CD8-positive, alpha-beta memory T cell (primary cell): ENCODE results near the gene DNAH6. TPM values are rescaled to one million over a fixed set of nuclear protein-coding genes. Genes with fewer than 3 reads are reported as not detected.

ENCODE experiments used
- CTCF ChIA-PET: fragments of 350-600 bp; sonication (Branson Sonifier 250); formaldehyde crosslinking; loops from one replicate; lab custom pipeline; 2021; ENCODE audit warnings: antibody characterized with exemption; lab: Charles Lee
- POLR2A ChIA-PET: fragments of 350-600 bp; sonication (Branson Sonifier 250); formaldehyde crosslinking; loops from one replicate; lab custom pipeline; 2021; ENCODE audit warnings: antibody characterized with exemption; lab: Charles Lee
- DNase-seq, 5 donors: peaks; one replicate each; pipeline versions ENCODE4 v3.0.0 to v3.0.0-alpha.2; 2020 to 2022; ENCODE audit warnings: mixed read lengths in 1 of 5
- H3K27ac ChIP-seq: one replicate; pipeline ENCODE4 v1.7.0; 2013; ENCODE audit warnings: low read depth, mild to moderate bottlenecking, low read length, moderate library complexity
- H3K27me3 ChIP-seq: 2 replicates; pipeline ENCODE4 v1.7.0; 2013; ENCODE audit warnings: low read length, mild to moderate bottlenecking; ENCODE audit not compliant: insufficient read depth, poor library complexity, severe bottlenecking
- H3K36me3 ChIP-seq: 2 replicates; pipeline ENCODE4 v1.7.0; 2013; ENCODE audit warnings: mild to moderate bottlenecking, low read length, moderate library complexity; ENCODE audit not compliant: insufficient read depth
- H3K4me1 ChIP-seq: 2 replicates; pipeline ENCODE4 v1.7.0; 2013; ENCODE audit warnings: mild to moderate bottlenecking, low read length, moderate library complexity; ENCODE audit not compliant: insufficient read depth
- H3K4me3 ChIP-seq: 2 replicates; pipeline ENCODE4 v1.7.0; 2013; ENCODE audit warnings: mild to moderate bottlenecking, low read length
- H3K9me3 ChIP-seq: 2 replicates; pipeline ENCODE4 v1.7.0; 2013; ENCODE audit warnings: mild to moderate bottlenecking, low read length
- H3K27ac Mint-ChIP-seq, 8 donors: one replicate each; pipeline ENCODE4 v1.8.0; 2020 to 2021; ENCODE audit warnings: mixed read lengths in 8 of 8, mild to moderate bottlenecking in 6 of 8, inconsistent platforms in 3 of 8, moderate library complexity in 3 of 8
- H3K27me3 Mint-ChIP-seq, 2 donors: one replicate each; pipeline ENCODE4 v1.8.0; 2020 to 2021; ENCODE audit warnings: mixed read lengths in 2 of 2, mild to moderate bottlenecking in 1 of 2, moderate library complexity in 1 of 2
- H3K36me3 Mint-ChIP-seq, 3 donors: one replicate each; pipeline ENCODE4 v1.8.0; 2020 to 2021; ENCODE audit warnings: mixed read lengths in 3 of 3, inconsistent platforms in 1 of 3, mild to moderate bottlenecking in 1 of 3
- H3K4me1 Mint-ChIP-seq, 3 donors: one replicate each; pipeline ENCODE4 v1.8.0; 2020 to 2021; ENCODE audit warnings: mixed read lengths in 3 of 3, inconsistent platforms in 1 of 3, mild to moderate bottlenecking in 1 of 3
- H3K4me3 Mint-ChIP-seq, 7 donors: one replicate each; pipeline ENCODE4 v1.8.0; 2020 to 2021; ENCODE audit warnings: mixed read lengths in 7 of 7, mild to moderate bottlenecking in 6 of 7, moderate library complexity in 4 of 7, inconsistent platforms in 2 of 7
- H3K9me3 Mint-ChIP-seq, 5 donors: one replicate each; pipeline ENCODE4 v1.8.0; 2020 to 2022; ENCODE audit warnings: mixed read lengths in 5 of 5, mild to moderate bottlenecking in 3 of 5, moderate library complexity in 2 of 5, inconsistent platforms in 1 of 5
- polyA plus RNA-seq: library from polyadenylated mRNA; unstranded; fragments of 300-500 nt; fragmentation: Illumina TruSeq; gene quantifications from one replicate; pipeline ENCODE4 v1.2.3, GENCODE V29; 2021
- total RNA-seq, 2 experiments: library from RNA; stranded (reverse); gene quantifications; one replicate each; pipeline ENCODE4 v1.2.3, GENCODE V29; 2021

DNAH6 gene
- total and polyA plus RNA-seq, 3 experiments from 2014 or later: 0.24 to 0.51 (median 0.39) TPM

- Mint-ChIP-seq H3K4me1 (peaks cover 8 to 38% (median 36%) of the 10 kb centered on the region in 3 donors), H3K9me3 (peaks cover 6 to 13% (median 11%) of the 10 kb centered on the region in 5 donors), H3K27me3 (no peaks in the 10 kb centered on the region), H3K4me3 (no peak overlapping the region), H3K27ac (no peak overlapping the region), H3K36me3 (peaks cover 2 to 23% (median 8%) of the 10 kb centered on the region in 3 donors)
- ChIA-PET POLR2A (no interaction called here), CTCF (no interaction called here)
- Histone ChIP-seq H3K4me1 (no peaks in the 10 kb centered on the region), H3K4me3 (no peak overlapping the region), H3K36me3 (no peaks in the 10 kb centered on the region), H3K27ac (no peak overlapping the region), H3K27me3 (no peaks in the 10 kb centered on the region), H3K9me3 (no peaks in the 10 kb centered on the region)
- DNase-seq: no peak
These were observed 289.1 kb downstream of the DNAH6 start for GRCh38 chr2:84805250-84805958.

GRCh38 chr2:84807063-84807485, 290.8 kb downstream of the DNAH6 start:
- Mint-ChIP-seq H3K4me3 (no peak overlapping the region), H3K36me3 (peaks cover 0 to 15% (median 5%) of the 10 kb centered on the region in 3 donors), H3K27ac (peak overlapping the region in 2 of 8 donors; percentile 28 to 64), H3K27me3 (no peaks in the 10 kb centered on the region), H3K4me1 (peaks cover 4 to 29% (median 26%) of the 10 kb centered on the region in 3 donors), H3K9me3 (peaks cover 2 to 10% (median 7%) of the 10 kb centered on the region in 5 donors)
- Histone ChIP-seq H3K9me3 (no peaks in the 10 kb centered on the region), H3K27ac (no peak overlapping the region), H3K27me3 (no peaks in the 10 kb centered on the region), H3K4me1 (no peaks in the 10 kb centered on the region), H3K4me3 (no peak overlapping the region), H3K36me3 (no peaks in the 10 kb centered on the region)
- ChIA-PET CTCF (interaction anchor here (0.6 to 1.0 kb wide), 2 partner anchors 62 to 66 kb away, joined by 3 read pairs; no protein-coding TSS in a partner anchor), POLR2A (interaction anchor here (0.9 kb wide), 1 partner anchor 65 kb away, joined by 3 read pairs; no protein-coding TSS in a partner anchor)
- no peak for DNase-seq

- H3K27ac Mint-ChIP-seq: no peak overlapping the region
- no peak for DNase-seq
- peaks cover 3 to 33% (median 23%) of the 10 kb centered on the region in 3 donors for H3K4me1 Mint-ChIP-seq
- no peaks in the 10 kb centered on the region for H3K4me1 ChIP-seq
- ChIA-PET CTCF (no interaction called here), POLR2A (no interaction called here)
- H3K9me3 Mint-ChIP-seq: no peaks in the 10 kb centered on the region
- no peak overlapping the region for H3K4me3 ChIP-seq
- H3K36me3 Mint-ChIP-seq: peaks cover 0 to 4% (median 0%) of the 10 kb centered on the region in 3 donors
- no peaks in the 10 kb centered on the region for H3K27me3 ChIP-seq
- H3K4me3 Mint-ChIP-seq: no peak overlapping the region
- H3K9me3 ChIP-seq: no peaks in the 10 kb centered on the region
- H3K27me3 Mint-ChIP-seq: no peaks in the 10 kb centered on the region
- no peak overlapping the region for H3K27ac ChIP-seq
- no peaks in the 10 kb centered on the region for H3K36me3 ChIP-seq
These were observed 292.0 kb downstream of the DNAH6 start for GRCh38 chr2:84808279-84808678.

DNA sequence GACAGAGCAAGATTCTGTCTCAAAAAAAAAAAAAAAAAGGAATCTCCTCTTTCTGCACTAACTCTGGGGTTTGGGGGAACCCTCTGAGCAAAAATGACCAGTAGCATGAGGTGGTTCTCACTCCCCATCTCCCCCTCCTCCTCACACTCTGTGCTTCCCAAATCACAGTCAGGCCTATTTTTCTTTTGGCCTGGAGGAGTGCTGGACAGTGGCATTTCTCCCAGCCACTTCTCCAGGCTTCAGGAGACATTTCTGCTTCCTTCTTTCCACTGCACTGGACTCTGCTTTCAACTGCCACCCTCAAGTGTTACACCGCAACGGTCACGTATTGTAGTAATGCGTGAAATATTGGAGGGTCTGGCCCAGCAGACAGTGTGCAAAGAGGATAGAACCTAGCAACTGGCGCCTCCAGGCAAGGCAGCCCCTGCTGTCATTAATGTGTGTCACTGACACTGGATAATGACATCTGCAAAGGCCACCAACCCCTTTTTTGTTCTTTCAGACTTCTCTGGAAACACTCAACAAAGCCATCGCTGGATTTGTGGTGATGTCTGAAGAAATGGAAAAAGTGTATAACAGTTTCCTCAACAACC, 295.6 kb downstream of the DNAH6 start:
- Mint-ChIP-seq H3K4me1 (peaks cover 18 to 37% (median 26%) of the 10 kb centered on the region in 3 donors), H3K27me3 (no peaks in the 10 kb centered on the region), H3K27ac (no peak overlapping the region), H3K9me3 (no peaks in the 10 kb centered on the region), H3K4me3 (no peak overlapping the region), H3K36me3 (peaks cover 0 to 8% (median 0%) of the 10 kb centered on the region in 3 donors)
- POLR2A ChIA-PET: no interaction called here
- H3K9me3 ChIP-seq: no peaks in the 10 kb centered on the region
- CTCF ChIA-PET: no interaction called here
- no peaks in the 10 kb centered on the region for H3K36me3 ChIP-seq
- no peak overlapping the region for H3K27ac ChIP-seq
- no peak for DNase-seq
- no peaks in the 10 kb centered on the region for H3K27me3 ChIP-seq
- peaks cover 21% of the 10 kb centered on the region for H3K4me1 ChIP-seq
- no peak overlapping the region for H3K4me3 ChIP-seq

DNA sequence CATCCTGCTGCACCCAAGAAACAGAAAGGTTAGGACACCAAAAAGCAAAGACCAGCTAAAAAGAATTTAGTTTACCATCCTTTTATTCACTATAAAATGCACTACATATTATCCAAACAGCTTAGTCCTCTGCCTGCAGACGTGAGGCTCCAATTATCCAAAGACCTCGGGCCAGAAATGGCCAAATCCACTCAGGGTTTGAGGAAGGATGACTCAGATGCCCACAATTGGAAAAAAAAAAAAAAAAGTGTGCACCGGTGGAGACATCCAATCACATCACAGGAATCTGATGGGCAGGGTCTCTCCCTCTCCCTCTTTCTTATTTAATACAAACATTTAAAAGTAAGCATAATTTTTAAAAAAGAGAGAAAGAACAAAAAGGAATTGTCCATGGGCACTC, 298.8 kb downstream of the DNAH6 start:
- H3K27me3 Mint-ChIP-seq: no peaks in the 10 kb centered on the region
- H3K4me1 ChIP-seq: peaks cover 26% of the 10 kb centered on the region
- H3K4me3 Mint-ChIP-seq: no peak overlapping the region
- ChIA-PET POLR2A (no interaction called here), CTCF (no interaction called here)
- H3K36me3 ChIP-seq: no peaks in the 10 kb centered on the region
- no peaks in the 10 kb centered on the region for H3K9me3 Mint-ChIP-seq
- no peaks in the 10 kb centered on the region for H3K9me3 ChIP-seq
- no peak overlapping the region for H3K27ac Mint-ChIP-seq
- H3K4me1 Mint-ChIP-seq: peaks cover 29 to 49% (median 45%) of the 10 kb centered on the region in 3 donors
- no peak overlapping the region for H3K4me3 ChIP-seq
- no peak for DNase-seq
- peaks cover 0 to 5% (median 1%) of the 10 kb centered on the region in 3 donors for H3K36me3 Mint-ChIP-seq
- no peak overlapping the region for H3K27ac ChIP-seq
- H3K27me3 ChIP-seq: no peaks in the 10 kb centered on the region

DNA sequence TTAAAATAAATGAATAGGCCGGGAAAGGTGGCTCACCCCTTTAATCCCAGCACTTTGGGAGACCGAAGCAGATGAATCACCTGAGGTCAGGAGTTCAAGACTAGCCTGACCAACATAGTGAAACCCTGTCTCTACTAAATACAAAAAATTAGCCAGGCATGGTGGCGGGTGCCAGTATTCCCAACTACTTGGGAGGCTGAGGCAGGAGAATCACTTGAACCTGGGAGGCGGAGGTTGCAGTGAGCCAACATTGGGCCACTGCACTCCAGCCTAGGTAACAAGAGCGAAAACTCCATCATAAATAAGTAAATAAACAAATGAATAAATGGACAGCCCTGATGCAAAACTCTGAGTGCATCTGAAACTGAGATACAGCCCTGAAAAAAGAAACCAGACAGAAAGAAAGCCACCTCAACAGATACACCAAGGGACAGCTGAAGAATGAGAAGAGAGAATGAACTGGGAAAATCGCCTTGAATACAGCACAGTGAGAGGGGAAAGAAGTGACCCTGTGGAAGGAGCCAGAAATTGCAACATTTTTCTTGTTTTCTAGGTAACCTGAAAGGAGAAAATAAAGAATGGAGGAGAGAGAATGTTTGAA, 300.2 kb downstream of the DNAH6 start:
- Histone ChIP-seq H3K4me3 (no peak overlapping the region), H3K36me3 (no peaks in the 10 kb centered on the region), H3K27me3 (no peaks in the 10 kb centered on the region), H3K9me3 (no peaks in the 10 kb centered on the region), H3K4me1 (peaks cover 26% of the 10 kb centered on the region), H3K27ac (no peak overlapping the region)
- Mint-ChIP-seq H3K36me3 (peaks cover 3 to 4% (median 4%) of the 10 kb centered on the region in 3 donors), H3K27me3 (no peaks in the 10 kb centered on the region), H3K27ac (peak overlapping the region in 6 of 8 donors; percentile 1 to 84 (median 41)), H3K4me3 (peak overlapping the region in 1 of 7 donors; percentile 20), H3K9me3 (no peaks in the 10 kb centered on the region), H3K4me1 (peaks cover 35 to 62% (median 56%) of the 10 kb centered on the region in 3 donors)
- CTCF ChIA-PET: no interaction called here
- POLR2A ChIA-PET: no interaction called here
- no peak for DNase-seq

GRCh38 chr2:84817239-84817655, 300.9 kb downstream of the DNAH6 start:
- H3K9me3 Mint-ChIP-seq: no peaks in the 10 kb centered on the region
- H3K27ac Mint-ChIP-seq: peak overlapping the region in 6 of 8 donors; percentile 8 to 66 (median 41)
- Histone ChIP-seq H3K4me3 (no peak overlapping the region), H3K36me3 (no peaks in the 10 kb centered on the region), H3K27me3 (no peaks in the 10 kb centered on the region), H3K4me1 (peaks cover 26% of the 10 kb centered on the region), H3K9me3 (no peaks in the 10 kb centered on the region), H3K27ac (no peak overlapping the region)
- no peaks in the 10 kb centered on the region for H3K27me3 Mint-ChIP-seq
- DNase-seq: no peak
- H3K4me3 Mint-ChIP-seq: no peak overlapping the region
- H3K4me1 Mint-ChIP-seq: peaks cover 37 to 70% (median 64%) of the 10 kb centered on the region in 3 donors
- POLR2A ChIA-PET: no interaction called here
- CTCF ChIA-PET: interaction anchor here (0.8 kb wide), 2 partner anchors 76 to 108 kb away, joined by 3 read pairs; no protein-coding TSS in a partner anchor
- H3K36me3 Mint-ChIP-seq: peaks cover 4 to 9% (median 7%) of the 10 kb centered on the region in 3 donors

- H3K9me3 Mint-ChIP-seq: no peaks in the 10 kb centered on the region
- Histone ChIP-seq H3K9me3 (no peaks in the 10 kb centered on the region), H3K27me3 (no peaks in the 10 kb centered on the region), H3K4me1 (peaks cover 7% of the 10 kb centered on the region), H3K36me3 (no peaks in the 10 kb centered on the region), H3K27ac (no peak overlapping the region), H3K4me3 (no peak overlapping the region)
- H3K36me3 Mint-ChIP-seq: peaks cover 5 to 28% (median 10%) of the 10 kb centered on the region in 3 donors
- no peak for DNase-seq
- POLR2A ChIA-PET: no interaction called here
- H3K4me1 Mint-ChIP-seq: peaks cover 32 to 58% (median 58%) of the 10 kb centered on the region in 3 donors
- peak overlapping the region in 4 of 8 donors; percentile 10 to 90 (median 64) for H3K27ac Mint-ChIP-seq
- CTCF ChIA-PET: no interaction called here
- H3K4me3 Mint-ChIP-seq: no peak overlapping the region
- no peaks in the 10 kb centered on the region for H3K27me3 Mint-ChIP-seq
These were observed 305.5 kb downstream of the DNAH6 start for GRCh38 chr2:84821806-84822205.
